Measurements from ENCODE around the gene FBXW12.

FBXW12 gene

GRCh38 chr3:48436477-48436787, 64.4 kb downstream of the FBXW12 start:
- no peak for DNase-seq (ENCODE audit: low read depth)

DNA sequence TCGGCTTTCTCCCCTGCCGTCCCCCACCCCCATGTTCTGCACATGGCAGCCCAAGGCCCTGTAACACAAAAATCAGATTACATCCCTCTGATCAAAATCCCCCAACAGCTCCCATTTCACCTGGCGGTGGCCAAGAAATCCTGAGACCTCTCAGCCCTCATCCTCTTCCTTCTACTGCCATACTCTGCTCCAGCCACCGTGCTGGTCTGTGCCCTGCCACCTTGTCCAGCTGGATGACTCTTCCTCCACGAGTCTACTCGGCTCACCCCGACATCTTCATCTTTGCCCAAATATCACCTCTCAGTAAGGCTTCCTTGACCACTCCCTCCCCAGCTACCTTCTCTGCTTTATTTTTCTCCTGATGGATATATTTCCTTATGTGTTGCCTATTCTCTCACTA, 64.8 kb downstream of the FBXW12 start:
- no peak for DNase-seq (ENCODE audit: low read depth)

DNA sequence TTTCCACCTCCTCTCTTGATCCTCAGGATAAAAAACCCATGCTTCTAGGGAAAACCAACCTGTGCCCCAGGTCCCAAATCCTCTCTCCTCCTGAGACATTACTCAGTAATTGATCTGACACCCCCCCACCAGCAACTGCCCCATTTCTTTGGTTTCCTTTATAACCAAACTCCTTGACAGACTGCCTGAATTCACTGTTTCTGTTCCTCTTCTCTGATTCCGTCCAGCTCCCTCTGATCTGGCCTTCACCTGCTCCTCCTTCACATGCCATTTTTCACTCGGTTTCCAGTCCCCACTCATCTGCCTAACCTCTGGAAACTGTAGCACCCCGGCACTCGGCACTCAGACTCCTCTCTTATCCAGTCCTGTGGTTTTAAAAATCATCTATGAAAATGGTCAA, 65.8 kb downstream of the FBXW12 start:
- no peak for DNase-seq (ENCODE audit: low read depth)

- DNase-seq (ENCODE audit: low read depth) = peak; percentile 90
Measured at GRCh38 chr3:48439820-48440589, 68.0 kb downstream of the FBXW12 start, which contains the start of the genes CCDC51 and TMA7. TSS of gene CCDC51 (minus strand) at chr3:48440119. CDS start at chr3:48435128, 4,991 bp downstream. TSS of gene TMA7 (plus strand) at chr3:48440257. CDS start at chr3:48440297, 40 bp downstream.

DNA sequence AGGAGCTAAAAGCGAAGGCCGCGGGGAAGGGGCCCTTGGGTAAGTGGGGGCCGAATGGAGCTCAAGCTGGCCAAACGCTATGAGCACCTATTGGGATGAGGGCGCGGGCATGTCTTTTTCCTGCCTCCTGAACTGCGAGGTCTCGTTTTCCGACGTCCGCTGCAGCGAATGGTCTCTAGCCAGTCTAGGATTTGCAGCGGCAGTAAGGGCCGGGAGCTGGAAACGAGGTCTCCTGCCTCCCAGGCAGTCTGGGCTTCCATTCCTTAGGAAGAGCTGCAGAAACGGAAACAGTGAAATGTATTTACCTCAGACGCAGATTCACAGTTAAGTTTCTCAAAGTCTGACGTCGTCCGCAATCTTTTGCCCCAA, 68.6 kb downstream of the FBXW12 start:
- DNase-seq (ENCODE audit: low read depth) = no peak

DNA sequence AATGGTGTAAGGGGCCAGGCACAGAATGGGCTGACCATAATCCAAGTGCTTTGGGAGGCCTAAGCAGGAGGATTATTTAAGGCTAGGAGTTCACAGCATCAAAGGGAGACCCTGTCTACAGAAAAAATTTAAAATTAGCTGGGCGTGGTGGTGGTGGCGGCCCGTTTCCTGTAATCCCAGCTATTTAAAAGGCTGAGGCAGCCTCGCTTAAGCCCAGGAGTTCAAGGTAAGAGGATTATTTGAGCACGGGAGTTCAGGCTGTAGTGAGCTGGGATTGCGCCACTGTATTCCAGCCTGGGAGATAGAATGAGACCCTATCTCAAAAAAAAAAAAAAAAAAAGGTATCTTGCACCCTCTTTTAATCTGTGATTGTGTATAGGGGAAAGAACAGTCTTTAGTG, 69.9 kb downstream of the FBXW12 start:
- DNase-seq (ENCODE audit: low read depth) = no peak
